Activated CD4-positive, alpha-beta T cell treated with anti-CD3 and anti-CD28 coated beads for 48 hours (primary cell): ENCODE results near the gene VEGFC.

Source experiments
- DNase-seq: peaks from one replicate; pipeline ENCODE4 v3.0.0-alpha.2; 2020

VEGFC gene

GRCh38 chr4:176758731-176759130 is 34.0 kb downstream of the VEGFC start:
- DNase-seq: no peak

GRCh38 chr4:176758323-176758722 is 34.4 kb downstream of the VEGFC start:
- no peak for DNase-seq

GRCh38 chr4:176755613-176756012 is 37.1 kb downstream of the VEGFC start:
- DNase-seq: no peak

- DNase-seq: no peak
These were observed 37.7 kb downstream of the VEGFC start for GRCh38 chr4:176755001-176755400.

GRCh38 chr4:176753049-176753448 is 39.7 kb downstream of the VEGFC start:
- no peak for DNase-seq

GRCh38 chr4:176752191-176752749 is 40.5 kb downstream of the VEGFC start:
- no peak for DNase-seq

- no peak for DNase-seq
These were observed 41.7 kb downstream of the VEGFC start for GRCh38 chr4:176751061-176751460.

GRCh38 chr4:176746846-176747245 is 45.9 kb downstream of the VEGFC start:
- no peak for DNase-seq

GRCh38 chr4:176745902-176746301 is 46.8 kb downstream of the VEGFC start:
- DNase-seq: no peak

GRCh38 chr4:176744091-176744490 is 48.6 kb downstream of the VEGFC start:
- DNase-seq: no peak

- no peak for DNase-seq
These were observed 50.5 kb downstream of the VEGFC start for GRCh38 chr4:176742211-176742610.

GRCh38 chr4:176741253-176741652 is 51.5 kb downstream of the VEGFC start:
- DNase-seq: no peak

- no peak for DNase-seq
These were observed 57.4 kb downstream of the VEGFC start for GRCh38 chr4:176735300-176735699.

- no peak for DNase-seq
These were observed 58.3 kb downstream of the VEGFC start for GRCh38 chr4:176734461-176734860.

- no peak for DNase-seq
These were observed 63.2 kb downstream of the VEGFC start for GRCh38 chr4:176729489-176729888.

- no peak for DNase-seq
These were observed 65.9 kb downstream of the VEGFC start for GRCh38 chr4:176726803-176727202.

- no peak for DNase-seq
These were observed 71.3 kb downstream of the VEGFC start for GRCh38 chr4:176721459-176721858.

- DNase-seq: no peak
These were observed 73.8 kb downstream of the VEGFC start for GRCh38 chr4:176718881-176719280.

- DNase-seq: no peak
These were observed 75.5 kb downstream of the VEGFC start for GRCh38 chr4:176717237-176717636.

GRCh38 chr4:176709417-176709816 is 83.3 kb downstream of the VEGFC start:
- DNase-seq: no peak

GRCh38 chr4:176708771-176709311 is 83.9 kb downstream of the VEGFC start:
- DNase-seq: no peak

GRCh38 chr4:176690716-176691115 is 102.0 kb downstream of the VEGFC start:
- no peak for DNase-seq

- DNase-seq: no peak
These were observed 112.0 kb downstream of the VEGFC start for GRCh38 chr4:176680668-176681180.

- DNase-seq: no peak
These were observed 115.8 kb downstream of the VEGFC start for GRCh38 chr4:176676901-176677300.

GRCh38 chr4:176675810-176676209 is 116.9 kb downstream of the VEGFC start:
- DNase-seq: no peak
